ENCODE measurements around the gene BET1L. TPM values are rescaled to one million over a fixed set of nuclear protein-coding genes. Genes with fewer than 3 reads are reported as not detected.

BET1L gene
- total RNA-seq, 3 donors from 2014 or later (not counting 1 experiment from before 2014, with no cell fraction given): 32.4 to 44.1 (median 35.8) TPM

GRCh38 chr11:236774-237767 lies 29.9 kb upstream of the BET1L start, which contains the start of gene PSMD13:
TSS of gene PSMD13 (plus strand) at chr11:236976. CDS start at chr11:237050, 74 bp downstream.
- no peaks in the 10 kb centered on the region for H3K27me3 ChIP-seq (ENCODE audit: control insufficient read depth, insufficient read depth, low read length)
- peaks cover 20% of the 10 kb centered on the region for H3K4me1 ChIP-seq (ENCODE audit: control insufficient read depth, insufficient read depth, low read length)
- peak within 1 kb of the TSS; percentile 100 for H3K27ac ChIP-seq (ENCODE audit: low read length)
- peak within 1 kb of the TSS; percentile 99 for H3K4me3 ChIP-seq (ENCODE audit: low read length)
- H3K36me3 ChIP-seq (ENCODE audit: control insufficient read depth, insufficient read depth, low read length): peaks cover 13% of the 10 kb centered on the region
- Mint-ChIP-seq H3K4me1 (peaks cover 38 to 42% of the 10 kb centered on the region in 2 donors), H3K4me3 (peak within 1 kb of the TSS; percentile 97), H3K27ac (peak within 1 kb of the TSS; percentile 98), H3K36me3 (peaks cover 5% of the 10 kb centered on the region), H3K27me3 (ENCODE audit: low read depth in 2 of 2) (no peaks in the 10 kb centered on the region), H3K9me3 (no peaks in the 10 kb centered on the region)
- peak; percentile 87 to 94 for DNase-seq
- TF ChIP-seq CTCF (IDR thresholded peaks at IDR 0.05): no peak
- no peaks in the 10 kb centered on the region for H3K9me3 ChIP-seq (ENCODE audit: control insufficient read depth, insufficient read depth, low read length)
- peak; percentile 76 to 90 (median 79) for ATAC-seq
- intact Hi-C loops (cut with micrococcal nuclease): loop anchor here (1.0 to 5.0 kb wide), 4 partner anchors 30 to 280 kb away; partner anchors contain the start of genes BET1L, PTDSS2 and RIC8A
- under 1% methylated on average over 62 of the region's 62 CpGs for WGBS (ENCODE audit: insufficient coverage)

- TF ChIP-seq CTCF (IDR thresholded peaks at IDR 0.05): no peak
- Histone ChIP-seq H3K27me3 (ENCODE audit: control insufficient read depth, insufficient read depth, low read length) (no peaks in the 10 kb centered on the region), H3K9me3 (ENCODE audit: control insufficient read depth, insufficient read depth, low read length) (no peaks in the 10 kb centered on the region), H3K27ac (ENCODE audit: low read length) (peak within 1 kb of the TSS; percentile 100), H3K4me3 (ENCODE audit: low read length) (peak within 1 kb of the TSS; percentile 99), H3K4me1 (ENCODE audit: control insufficient read depth, insufficient read depth, low read length) (peaks cover 20% of the 10 kb centered on the region), H3K36me3 (ENCODE audit: control insufficient read depth, insufficient read depth, low read length) (peaks cover 5% of the 10 kb centered on the region)
- Mint-ChIP-seq H3K9me3 (no peaks in the 10 kb centered on the region), H3K27me3 (ENCODE audit: low read depth in 2 of 2) (no peaks in the 10 kb centered on the region), H3K4me3 (peak within 1 kb of the TSS; percentile 97), H3K4me1 (peaks cover 33 to 35% of the 10 kb centered on the region in 2 donors), H3K36me3 (no peaks in the 10 kb centered on the region), H3K27ac (peak within 1 kb of the TSS; percentile 98)
- WGBS (ENCODE audit: insufficient coverage): 0% methylated on average over 68 of the region's 70 CpGs
- DNase-seq: peak; percentile 80 to 95
- intact Hi-C loops (cut with micrococcal nuclease): loop anchor here (1.0 to 5.0 kb wide), 4 partner anchors 29 to 281 kb away; partner anchors contain the start of genes BET1L, PTDSS2 and RIC8A
- ATAC-seq: peak; percentile 83 to 93 (median 85)
Measured at GRCh38 chr11:235997-236773, 29.0 kb upstream of the BET1L start, which contains the start of gene SIRT3. TSS of gene SIRT3 (minus strand) at chr11:236342. CDS start at chr11:236328, 14 bp downstream.

- ATAC-seq (peak; percentile 30 to 51 (median 50)), DNase-seq (peak in 1 of 2 donors; percentile 89)
- no peaks in the 10 kb centered on the region for H3K27me3 ChIP-seq (ENCODE audit: control insufficient read depth, insufficient read depth, low read length)
- no peak for TF ChIP-seq CTCF (IDR thresholded peaks at IDR 0.05)
- H3K9me3 Mint-ChIP-seq: no peaks in the 10 kb centered on the region
- no peaks in the 10 kb centered on the region for H3K27me3 Mint-ChIP-seq (ENCODE audit: low read depth in 2 of 2)
- 9% methylated on average over 13 of the region's 13 CpGs for WGBS (ENCODE audit: insufficient coverage)
- peaks cover 4% of the 10 kb centered on the region for H3K36me3 ChIP-seq (ENCODE audit: control insufficient read depth, insufficient read depth, low read length)
- peak overlapping the region; percentile 98 for H3K27ac Mint-ChIP-seq
- H3K27ac ChIP-seq (ENCODE audit: low read length): peak overlapping the region; percentile 97
- peaks cover 20% of the 10 kb centered on the region for H3K4me1 ChIP-seq (ENCODE audit: control insufficient read depth, insufficient read depth, low read length)
- peak overlapping the region; percentile 90 for H3K4me3 ChIP-seq (ENCODE audit: low read length)
- peak overlapping the region; percentile 86 for H3K4me3 Mint-ChIP-seq
- peaks cover 33 to 35% of the 10 kb centered on the region in 2 donors for H3K4me1 Mint-ChIP-seq
- no peaks in the 10 kb centered on the region for H3K9me3 ChIP-seq (ENCODE audit: control insufficient read depth, insufficient read depth, low read length)
- H3K36me3 Mint-ChIP-seq: no peaks in the 10 kb centered on the region
- intact Hi-C loops (cut with micrococcal nuclease): loop anchor here (5.0 kb wide), 1 partner anchor 282 kb away; no protein-coding TSS in a partner anchor
Measured at GRCh38 chr11:235609-235996, 28.4 kb upstream of the BET1L start.
